GM18870 (cell line): ENCODE data around the gene FICD.
A peak's percentile ranks its signal among the peaks of the same experiment; 100 is the strongest.
"Not testable (repeated sequence)": the region's sequence is repeated elsewhere in the genome, so short reads cannot be mapped to it uniquely, and the experiment has no call there.

ENCODE experiments used
- ATAC-seq: cut with Tn5 transposase; IDR thresholded peaks from one replicate; pipeline ENCODE4 v1.9.1; 2021; ENCODE audit warnings: moderate library complexity; ENCODE audit not compliant: unreplicated experiment

FICD gene

GRCh38 chr12:108514973-108515814, at the start of gene FICD:
Gene FICD, plus strand, starts transcription at chr12:108515277. Its CDS starts 1,696 bp downstream, at chr12:108516973.
- ATAC-seq = peak; percentile 76

- no peak for ATAC-seq
Observed at GRCh38 chr12:108465417-108465816, 49.7 kb upstream of the FICD start.

GRCh38 chr12:108468196-108468968, 46.7 kb upstream of the FICD start:
- ATAC-seq = no peak

GRCh38 chr12:108473400-108474055, 41.5 kb upstream of the FICD start:
- no peak for ATAC-seq

- ATAC-seq = no peak
Observed at GRCh38 chr12:108475396-108475795, 39.7 kb upstream of the FICD start.

- ATAC-seq = no peak
Observed at GRCh38 chr12:108477055-108477880, 37.8 kb upstream of the FICD start.

GRCh38 chr12:108477881-108478259, 37.2 kb upstream of the FICD start:
- ATAC-seq = no peak

- no peak for ATAC-seq
Observed at GRCh38 chr12:108478611-108479206, 36.4 kb upstream of the FICD start.

- peak; percentile 55 for ATAC-seq
Observed at GRCh38 chr12:108479364-108480070, 35.6 kb upstream of the FICD start.

GRCh38 chr12:108482717-108483212, 32.3 kb upstream of the FICD start:
- no peak for ATAC-seq

- ATAC-seq = no peak
Observed at GRCh38 chr12:108483213-108484059, 31.6 kb upstream of the FICD start.

- ATAC-seq = no peak
Observed at GRCh38 chr12:108484431-108484830, 30.6 kb upstream of the FICD start.

- no peak for ATAC-seq
Observed at GRCh38 chr12:108484845-108485244, 30.2 kb upstream of the FICD start.

GRCh38 chr12:108485371-108485770, 29.7 kb upstream of the FICD start:
- ATAC-seq = not testable (repeated sequence)

GRCh38 chr12:108487029-108487428, 28.0 kb upstream of the FICD start:
- ATAC-seq = not testable (repeated sequence)

GRCh38 chr12:108491256-108491655, 23.8 kb upstream of the FICD start:
- no peak for ATAC-seq

GRCh38 chr12:108495054-108495453, 20.0 kb upstream of the FICD start:
- no peak for ATAC-seq

- ATAC-seq = no peak
Observed at GRCh38 chr12:108495823-108496579, 19.1 kb upstream of the FICD start.
